H1 (cell line): ENCODE results near the gene FAR2. TPM values are rescaled to one million over a fixed set of nuclear protein-coding genes. Genes with fewer than 3 reads are reported as not detected.

Source experiments
- CHD7 ChIP-seq: fragments of 300-600 bp; sonication (generic); IDR thresholded peaks from 2 replicates; pipeline ENCODE4 v1.7.1; 2012; ENCODE audit warnings: low read length, moderate library complexity, mild to moderate bottlenecking, inconsistent platforms; ENCODE audit not compliant: insufficient replicate concordance
- EGR1 ChIP-seq: IDR thresholded peaks from 2 replicates; pipeline ENCODE4 v1.6.1; 2011; ENCODE audit warnings: low read depth, low read length, borderline replicate concordance
- EZH2 ChIP-seq: fragments of 200-600 bp; sonication (generic); IDR thresholded peaks from 2 replicates; pipeline ENCODE4 v1.7.1; 2012; ENCODE audit warnings: low read depth, mild to moderate bottlenecking, moderate library complexity, low read length, inconsistent platforms; ENCODE audit not compliant: severe bottlenecking
- HDAC6 ChIP-seq: IDR thresholded peaks from one replicate; pipeline ENCODE4 v1.7.1; 2012; ENCODE audit warnings: low read depth, mild to moderate bottlenecking, inconsistent platforms, low read length, moderate library complexity
- KDM5A ChIP-seq: fragments of 200-600 bp; IDR thresholded peaks from 2 replicates; pipeline ENCODE4 v1.7.1; 2012; ENCODE audit warnings: mild to moderate bottlenecking, low read length, inconsistent platforms, mixed read lengths
- POLR2A ChIP-seq, 2 experiments: IDR thresholded peaks; 1 replicate in 1 of 2; 2 replicates in 1 of 2; pipeline ENCODE4 v1.6.1; 2011; ENCODE audit warnings: low read depth in 2 of 2, low read length in 2 of 2, mild to moderate bottlenecking in 2 of 2; ENCODE audit errors: control extremely low read depth in 1 of 2
- SAP30 ChIP-seq: fragments of 300-600 bp; sonication (generic); IDR thresholded peaks from 2 replicates; pipeline ENCODE4 v1.7.1; 2012; ENCODE audit warnings: low read length, moderate library complexity, mild to moderate bottlenecking, inconsistent platforms; ENCODE audit not compliant: insufficient read depth, insufficient replicate concordance
- SIX5 ChIP-seq: IDR thresholded peaks from 2 replicates; pipeline ENCODE4 v1.6.1; 2011; ENCODE audit warnings: mild to moderate bottlenecking, low read depth, low read length
- SP1 ChIP-seq: IDR thresholded peaks from 2 replicates; pipeline ENCODE4 v1.6.1; 2011; ENCODE audit warnings: low read depth, low read length
- TBP ChIP-seq: IDR thresholded peaks from 2 replicates; pipeline ENCODE4 v1.6.1; 2011; ENCODE audit warnings: low read depth, low read length, improper control_type of control experiment
- TCF12 ChIP-seq: IDR thresholded peaks from 2 replicates; pipeline ENCODE4 v1.6.1; 2011; ENCODE audit warnings: low read depth, mild to moderate bottlenecking, low read length
- polyA plus RNA-seq, 7 experiments: library from polyadenylated mRNA; depleted of rRNA in 3 of 7; stranded (reverse) in 5 of 7; unstranded in 2 of 7; fragments of >200 nt in 5 of 7; fragments of 200-250 nt in 2 of 7; gene quantifications; 1 replicate in 5 of 7; 2 replicates in 1 of 7; 4 replicates in 1 of 7; pipeline versions ENCODE4 v1.2.1 to v1.2.3, GENCODE V29; 2011 to 2013; ENCODE audit warnings: missing spikeins in 2 of 7, mixed read lengths in 2 of 7
- total RNA-seq: library from RNA; stranded (reverse); fragmentation: NEBNext Ultra II Directional; extraction: Animal tissue kit (Norgen Biotek cat#: 25700); gene quantifications from 2 replicates; pipeline ENCODE4 v1.2.1, GENCODE V29; 2021

Gene FAR2
- total and polyA plus RNA-seq, 2 of the 8 experiments (the other 6 are each of a cell fraction or from before 2014, with no cell fraction given) = 24.0 to 24.1 TPM

GRCh38 chr12:29167445-29167844 lies 18.4 kb downstream of the FAR2 start (continued):
- TF ChIP-seq CHD7 (no peak), POLR2A (IDR thresholded peaks at IDR 0.05; ENCODE audit: control extremely low read depth in 1 of 2, low read depth in 2 of 2, low read length in 2 of 2) (no peak), SIX5 (no peak), TCF12 (no peak), HDAC6 (no peak), EZH2 (no peak), SAP30 (no peak), TBP (no peak), KDM5A (no peak), SP1 (no peak), EGR1 (no peak)
